Measurements from ENCODE around the gene KPNA2. TPM values are rescaled to one million over a fixed set of nuclear protein-coding genes. Genes with fewer than 3 reads are reported as not detected.
A peak's percentile ranks its signal among the peaks of the same experiment; 100 is the strongest.
"Not testable (repeated sequence)": the region's sequence is repeated elsewhere in the genome, so short reads cannot be mapped to it uniquely, and the experiment has no call there.

The KPNA2 gene
- total RNA-seq, 1 donor from 2014 or later: 79.1 TPM

- TF ChIP-seq, protein P1, sequence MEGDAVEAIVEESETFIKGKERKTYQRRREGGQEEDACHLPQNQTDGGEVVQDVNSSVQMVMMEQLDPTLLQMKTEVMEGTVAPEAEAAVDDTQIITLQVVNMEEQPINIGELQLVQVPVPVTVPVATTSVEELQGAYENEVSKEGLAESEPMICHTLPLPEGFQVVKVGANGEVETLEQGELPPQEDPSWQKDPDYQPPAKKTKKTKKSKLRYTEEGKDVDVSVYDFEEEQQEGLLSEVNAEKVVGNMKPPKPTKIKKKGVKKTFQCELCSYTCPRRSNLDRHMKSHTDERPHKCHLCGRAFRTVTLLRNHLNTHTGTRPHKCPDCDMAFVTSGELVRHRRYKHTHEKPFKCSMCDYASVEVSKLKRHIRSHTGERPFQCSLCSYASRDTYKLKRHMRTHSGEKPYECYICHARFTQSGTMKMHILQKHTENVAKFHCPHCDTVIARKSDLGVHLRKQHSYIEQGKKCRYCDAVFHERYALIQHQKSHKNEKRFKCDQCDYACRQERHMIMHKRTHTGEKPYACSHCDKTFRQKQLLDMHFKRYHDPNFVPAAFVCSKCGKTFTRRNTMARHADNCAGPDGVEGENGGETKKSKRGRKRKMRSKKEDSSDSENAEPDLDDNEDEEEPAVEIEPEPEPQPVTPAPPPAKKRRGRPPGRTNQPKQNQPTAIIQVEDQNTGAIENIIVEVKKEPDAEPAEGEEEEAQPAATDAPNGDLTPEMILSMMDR (IDR thresholded peaks at IDR 0.05; ENCODE audit: insufficient read depth, low read length, poor library complexity, severe bottlenecking): no peak
- no peaks in the 10 kb centered on the region for H3K36me3 ChIP-seq (ENCODE audit: control insufficient read depth, insufficient read depth, low read length)
- no peak overlapping the region for H3K4me3 ChIP-seq (ENCODE audit: low read depth, low read length)
- H3K27me3 ChIP-seq (ENCODE audit: control insufficient read depth, insufficient read depth, low read length): no peaks in the 10 kb centered on the region
- no peak for DNase-seq (ENCODE audit: low read depth)
Observed at GRCh38 chr17:68019336-68019674, 16.2 kb upstream of the KPNA2 start.

GRCh38 chr17:68019675-68020408 lies 15.7 kb upstream of the KPNA2 start:
- Histone ChIP-seq H3K27me3 (ENCODE audit: control insufficient read depth, insufficient read depth, low read length) (no peaks in the 10 kb centered on the region), H3K4me3 (ENCODE audit: low read depth, low read length) (peak overlapping the region; percentile 51), H3K36me3 (ENCODE audit: control insufficient read depth, insufficient read depth, low read length) (no peaks in the 10 kb centered on the region)
- TF ChIP-seq, protein P1 (IDR thresholded peaks at IDR 0.05; ENCODE audit: insufficient read depth, low read length, poor library complexity, severe bottlenecking): peak; percentile 6
- peak; percentile 65 for DNase-seq (ENCODE audit: low read depth)

- Histone ChIP-seq H3K4me3 (ENCODE audit: low read depth, low read length) (peak overlapping the region; percentile 51), H3K27me3 (ENCODE audit: control insufficient read depth, insufficient read depth, low read length) (no peaks in the 10 kb centered on the region), H3K36me3 (ENCODE audit: control insufficient read depth, insufficient read depth, low read length) (no peaks in the 10 kb centered on the region)
- no peak for DNase-seq (ENCODE audit: low read depth)
- TF ChIP-seq, protein P1 (IDR thresholded peaks at IDR 0.05; ENCODE audit: insufficient read depth, low read length, poor library complexity, severe bottlenecking): no peak
Observed at GRCh38 chr17:68020409-68020756, 15.2 kb upstream of the KPNA2 start.

DNA sequence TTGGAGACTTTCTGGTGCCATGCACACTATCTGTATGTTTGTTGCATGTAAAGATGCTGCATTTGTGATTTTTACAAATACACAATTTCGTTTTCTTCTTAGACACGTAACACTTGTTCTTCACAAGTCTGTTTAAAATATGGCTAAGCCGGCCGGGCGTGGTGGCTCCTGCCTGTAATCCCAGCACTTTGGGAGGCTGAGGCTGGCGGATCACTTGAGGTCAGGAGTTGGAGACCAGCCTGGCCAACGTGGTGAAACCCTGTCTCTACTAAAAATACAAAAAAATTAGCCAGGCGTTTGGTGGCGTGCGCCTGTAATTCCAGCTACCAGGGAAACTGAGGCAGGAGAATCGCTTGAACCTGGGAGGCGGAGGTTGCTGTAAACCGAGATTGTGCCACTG lies 14.7 kb upstream of the KPNA2 start:
- H3K27me3 ChIP-seq (ENCODE audit: control insufficient read depth, insufficient read depth, low read length); H3K36me3 ChIP-seq (ENCODE audit: control insufficient read depth, insufficient read depth, low read length): not testable (repeated sequence)
- peak overlapping the region; percentile 51 for H3K4me3 ChIP-seq (ENCODE audit: low read depth, low read length)

GRCh38 chr17:68021963-68022362 lies 13.6 kb upstream of the KPNA2 start:
- no peak overlapping the region for H3K4me3 ChIP-seq (ENCODE audit: low read depth, low read length)
- DNase-seq (ENCODE audit: low read depth): no peak
- H3K36me3 ChIP-seq (ENCODE audit: control insufficient read depth, insufficient read depth, low read length): no peaks in the 10 kb centered on the region
- TF ChIP-seq, protein P1 (IDR thresholded peaks at IDR 0.05; ENCODE audit: insufficient read depth, low read length, poor library complexity, severe bottlenecking): no peak
- no peaks in the 10 kb centered on the region for H3K27me3 ChIP-seq (ENCODE audit: control insufficient read depth, insufficient read depth, low read length)

More for the DNA sequence above, 14.7 kb upstream of the KPNA2 start:
- not testable (repeated sequence) for DNase-seq (ENCODE audit: low read depth)

GRCh38 chr17:68022547-68022946 lies 13.0 kb upstream of the KPNA2 start:
- not testable (repeated sequence) for H3K36me3 ChIP-seq (ENCODE audit: control insufficient read depth, insufficient read depth, low read length); H3K4me3 ChIP-seq (ENCODE audit: low read depth, low read length); DNase-seq (ENCODE audit: low read depth); H3K27me3 ChIP-seq (ENCODE audit: control insufficient read depth, insufficient read depth, low read length)

DNA sequence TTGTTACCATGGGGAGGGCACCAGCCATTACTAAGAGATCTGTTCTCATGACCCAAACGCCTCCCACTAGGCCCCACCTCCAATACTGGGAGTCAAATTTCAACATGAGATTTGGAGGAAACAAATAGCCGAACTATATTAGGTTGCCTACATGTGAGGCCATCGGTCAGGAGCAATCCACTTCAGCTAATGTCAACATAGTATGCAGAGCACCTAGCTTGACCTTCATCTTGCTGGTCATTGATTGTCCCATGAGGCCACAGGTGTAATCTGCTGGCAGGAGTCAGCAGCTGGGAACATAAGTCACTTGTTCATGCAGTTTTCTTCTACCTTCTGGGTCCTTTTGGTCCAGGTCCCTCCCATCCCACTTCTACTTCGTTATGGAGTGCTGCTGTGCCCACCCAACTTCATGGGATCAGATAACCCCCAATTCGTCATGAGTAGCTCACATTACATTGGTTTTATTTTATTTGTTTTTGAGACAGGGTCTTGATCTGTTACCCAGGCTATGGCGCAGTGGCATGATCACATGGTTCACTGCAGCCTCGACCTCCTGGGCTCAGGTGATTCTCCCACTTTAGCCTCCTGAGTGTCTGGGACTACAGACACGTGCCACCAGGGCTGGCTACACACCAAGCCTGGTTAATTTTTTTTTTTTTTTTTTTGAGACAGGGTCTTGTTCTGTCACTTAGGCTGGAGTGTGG lies 5.9 kb upstream of the KPNA2 start:
- DNase-seq (ENCODE audit: low read depth): no peak
- Histone ChIP-seq H3K36me3 (ENCODE audit: control insufficient read depth, insufficient read depth, low read length) (no peaks in the 10 kb centered on the region), H3K27me3 (ENCODE audit: control insufficient read depth, insufficient read depth, low read length) (no peaks in the 10 kb centered on the region), H3K4me3 (ENCODE audit: low read depth, low read length) (no peak overlapping the region)
- TF ChIP-seq, protein P1 (IDR thresholded peaks at IDR 0.05; ENCODE audit: insufficient read depth, low read length, poor library complexity, severe bottlenecking): no peak

Data from kidney epithelial cell (primary cell).